Skeletal muscle cell (primary cell): ENCODE results near the gene EEF1A2.

Experiments used
- DNase-seq: peaks from one replicate; pipeline ENCODE4 v3.0.0-alpha.2; 2010; ENCODE audit warnings: low read depth
- H3K4me3 ChIP-seq: 2 replicates; pipeline ENCODE4 v1.5.1; 2011; ENCODE audit warnings: low read depth, mild to moderate bottlenecking, control low read depth, low read length, moderate library complexity

Gene EEF1A2

DNA sequence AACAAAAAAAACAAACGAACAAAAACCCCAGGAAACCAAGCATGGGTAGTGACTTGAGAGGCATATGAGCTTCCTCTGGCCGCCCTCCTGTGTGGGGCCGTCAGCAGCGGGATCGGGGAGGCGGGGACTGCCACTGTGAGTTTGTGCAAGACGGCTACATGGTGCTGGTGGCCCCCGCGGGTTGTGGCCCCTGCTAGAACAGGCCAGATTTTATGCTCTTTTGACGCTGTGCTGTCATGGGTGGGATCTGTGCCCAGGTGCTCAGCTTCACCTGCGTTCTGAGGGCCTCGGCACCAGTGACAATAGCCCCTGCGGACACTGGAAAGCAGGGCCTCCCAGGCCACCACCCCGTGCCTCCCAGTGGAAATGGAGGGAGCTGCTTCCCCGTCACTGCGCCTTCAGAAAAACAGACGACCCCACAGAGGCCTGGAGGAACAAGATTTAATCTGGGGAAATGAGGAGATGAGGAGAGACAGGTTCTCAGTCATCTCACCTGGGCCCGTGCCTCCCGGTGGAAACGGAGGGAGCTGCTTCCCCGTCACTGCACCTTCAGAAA lies 21.7 kb downstream of the EEF1A2 start:
- H3K4me3 ChIP-seq = no peak overlapping the region
- no peak for DNase-seq

DNA sequence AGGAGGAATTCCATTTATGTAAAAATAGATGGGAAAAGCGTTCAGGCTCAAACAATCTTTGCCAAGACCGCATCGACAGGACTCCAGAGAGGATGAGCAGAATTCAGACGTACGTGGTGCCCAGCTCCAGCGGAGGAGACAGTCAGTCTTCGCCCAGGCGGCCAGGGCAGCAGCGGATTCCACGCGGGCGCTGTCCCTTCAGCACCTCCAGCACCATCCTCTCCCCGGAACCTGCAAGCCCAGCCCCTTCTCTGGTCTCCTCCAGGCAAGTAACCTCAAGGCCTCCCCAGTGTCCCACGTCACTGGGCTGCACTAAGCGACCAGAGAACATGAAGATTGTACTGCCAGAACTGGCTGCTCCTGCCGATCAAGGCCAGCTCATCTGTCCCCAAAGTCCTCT lies 23.7 kb downstream of the EEF1A2 start:
- DNase-seq = no peak

DNA sequence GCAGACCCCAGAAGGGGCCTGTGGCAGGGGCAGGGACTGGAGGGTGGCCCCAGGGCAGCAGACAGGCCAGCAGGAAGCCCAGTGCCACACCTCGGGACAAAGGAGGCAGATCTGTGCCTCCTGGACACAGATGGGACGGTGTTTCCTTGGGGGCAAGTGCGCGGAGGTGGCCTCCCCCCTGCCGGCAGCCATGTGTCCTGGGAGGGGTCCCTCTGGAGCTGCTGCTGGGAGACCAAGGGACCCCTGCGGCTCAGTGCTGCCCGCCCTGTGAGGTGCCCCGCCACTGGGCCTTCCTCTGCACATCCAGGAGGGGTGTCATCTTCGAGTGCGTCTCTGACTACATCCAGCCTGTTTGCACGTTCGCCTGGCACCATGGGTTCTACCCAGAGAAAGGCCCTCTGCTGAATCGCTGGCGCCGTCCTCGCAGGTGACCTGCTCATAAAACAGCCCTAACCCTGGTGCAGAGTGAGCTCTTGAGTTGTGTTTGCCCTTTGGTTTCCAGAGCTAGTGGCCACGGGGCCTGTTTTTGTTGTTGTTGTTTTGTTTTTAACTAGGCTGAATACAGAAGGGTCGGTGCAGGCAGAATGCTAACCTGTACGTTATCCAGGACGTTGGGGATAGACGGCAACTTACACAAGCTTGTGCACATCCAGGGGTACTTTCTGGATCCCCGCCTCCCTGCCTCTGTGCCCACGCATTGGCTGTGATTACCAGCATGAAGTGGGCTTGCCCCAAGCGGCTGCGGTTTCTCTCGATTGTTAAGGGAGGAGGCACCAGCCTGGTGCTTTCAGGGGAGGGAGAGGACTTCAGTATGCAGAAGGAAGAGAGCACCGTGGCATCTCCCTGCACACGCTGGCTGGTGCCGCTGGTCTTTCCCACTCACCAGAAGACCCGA lies 25.1 kb downstream of the EEF1A2 start:
- DNase-seq = no peak

More for the DNA sequence above, 23.7 kb downstream of the EEF1A2 start:
- no peak overlapping the region for H3K4me3 ChIP-seq

DNA sequence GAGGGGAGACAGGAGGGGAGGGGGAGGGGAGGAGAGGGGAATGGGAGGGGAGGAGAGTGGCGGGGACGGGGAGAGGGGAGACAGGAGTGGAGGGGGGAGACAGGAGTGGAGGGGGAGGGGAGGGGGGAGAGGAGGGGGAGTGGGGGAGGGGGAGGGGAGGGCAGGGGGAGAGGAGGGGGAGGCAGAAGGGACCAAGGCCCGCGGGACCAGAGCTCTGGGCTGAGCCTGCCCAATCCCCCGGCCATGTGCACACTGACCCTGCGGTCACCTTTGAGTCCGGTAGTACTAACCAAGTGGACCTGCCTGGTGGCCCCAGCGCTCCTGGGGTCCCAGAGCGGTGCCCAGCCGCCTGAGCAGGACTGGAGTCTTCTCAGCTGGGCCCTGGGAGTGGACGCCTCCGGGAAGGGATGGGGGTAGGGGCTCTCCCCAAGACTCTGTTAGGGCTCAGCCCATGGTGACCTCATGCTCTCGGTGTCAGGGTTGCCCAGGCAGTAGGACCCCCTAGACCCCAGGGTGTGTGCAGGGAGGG lies 26.0 kb downstream of the EEF1A2 start:
- no peak for DNase-seq
- H3K4me3 ChIP-seq = no peak overlapping the region

More for the DNA sequence above, 25.1 kb downstream of the EEF1A2 start:
- no peak overlapping the region for H3K4me3 ChIP-seq

DNA sequence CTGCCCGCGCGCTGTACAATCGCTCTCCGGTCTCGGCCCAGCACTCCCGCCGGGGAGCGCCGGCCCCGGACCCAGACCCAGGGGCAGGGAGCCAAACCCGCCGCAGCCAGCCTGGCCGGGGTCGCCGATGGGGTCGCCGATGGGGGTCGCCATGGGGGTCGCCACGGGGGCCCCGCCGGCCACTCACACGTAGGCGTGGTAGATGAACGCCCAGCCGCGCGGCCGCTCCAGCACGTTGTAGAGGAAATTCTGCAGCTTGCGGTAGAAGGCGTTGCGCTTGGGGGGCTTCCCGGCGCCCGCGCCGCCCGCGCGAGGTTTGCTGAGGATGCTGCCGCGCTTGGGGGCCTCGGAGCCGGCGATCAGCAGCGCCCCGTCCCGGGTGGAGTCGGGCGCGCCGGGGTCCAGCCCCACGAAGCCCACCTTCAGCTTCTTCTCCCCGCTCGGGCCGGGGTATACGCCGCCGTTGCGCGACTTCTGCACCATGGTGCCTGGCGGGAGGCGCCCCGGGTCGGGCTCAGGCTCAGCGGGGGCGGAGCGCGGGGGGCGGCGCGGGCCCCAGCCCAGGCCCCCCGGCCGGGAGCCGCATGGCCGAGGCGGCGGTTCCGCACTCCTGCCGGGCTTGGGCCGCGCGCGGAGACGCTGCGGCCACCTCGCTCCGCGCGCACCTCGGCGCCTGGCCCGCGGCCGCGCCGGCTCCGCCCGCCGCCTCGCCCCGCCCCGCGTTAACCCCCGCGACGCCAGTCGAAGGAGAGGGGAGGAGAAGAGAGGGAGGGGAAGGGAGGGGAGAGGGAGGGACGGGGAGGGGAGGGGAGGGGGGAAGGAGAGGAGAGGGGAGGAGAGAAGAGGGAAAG lies 26.7 kb downstream of the EEF1A2 start, which contains the start of gene KCNQ2:
TSS of gene KCNQ2 (minus strand) at position 675 of the 851 bp plus-strand sequence. CDS start at position 483, 192 bp downstream.
- H3K4me3 ChIP-seq = no peak within 1 kb of the TSS
- DNase-seq = no peak

DNA sequence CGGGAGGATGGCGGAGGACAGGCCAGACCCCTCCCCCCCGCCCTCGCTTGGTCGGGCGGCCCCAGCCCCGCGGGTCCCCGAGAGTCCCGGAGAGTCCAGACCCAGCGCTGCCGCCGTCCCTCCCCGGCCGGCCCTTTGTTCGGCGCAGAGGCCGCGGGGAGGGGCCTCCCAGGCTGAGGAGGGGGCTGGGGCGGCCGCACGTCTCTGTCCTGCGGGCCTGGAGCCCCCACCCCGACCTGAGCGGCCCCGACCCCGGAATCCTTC lies 27.2 kb downstream of the EEF1A2 start:
- H3K4me3 ChIP-seq = no peak overlapping the region
- no peak for DNase-seq

DNA sequence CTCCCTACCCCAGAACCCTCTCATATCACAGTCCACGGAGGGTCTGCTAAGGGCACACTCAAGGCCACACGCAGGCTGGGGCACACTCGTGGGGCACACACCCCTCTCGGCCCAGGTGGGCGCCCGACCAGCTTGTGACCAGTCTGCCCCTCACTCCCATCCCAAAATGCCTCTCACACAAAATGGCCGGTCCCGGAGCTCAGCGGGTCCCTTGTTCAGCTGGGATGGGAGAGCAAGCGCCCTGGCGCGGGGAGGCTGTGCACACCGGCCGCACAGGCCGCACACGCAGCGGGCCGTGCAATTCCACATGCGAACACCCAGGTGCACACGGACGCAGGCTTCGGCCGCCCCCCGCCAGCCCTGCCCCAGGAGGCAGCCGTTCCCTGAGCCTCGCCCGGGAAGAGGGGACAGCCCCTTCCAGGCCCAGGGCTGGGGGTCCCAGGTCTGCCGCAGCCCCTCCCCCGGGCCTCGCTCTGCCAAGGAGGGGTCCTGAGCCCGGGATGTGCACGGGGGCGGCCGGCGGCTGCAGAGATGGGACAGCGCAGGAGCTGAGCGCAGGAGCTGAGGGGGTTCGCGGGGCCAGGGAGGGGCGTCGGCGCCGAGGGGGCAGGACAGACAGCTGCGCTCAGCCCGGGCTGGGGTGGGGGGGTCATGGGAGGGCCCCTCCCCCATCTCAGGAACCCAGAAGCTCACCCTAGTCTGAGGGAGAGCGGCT lies 27.7 kb downstream of the EEF1A2 start:
- H3K4me3 ChIP-seq = no peak overlapping the region
- no peak for DNase-seq

DNA sequence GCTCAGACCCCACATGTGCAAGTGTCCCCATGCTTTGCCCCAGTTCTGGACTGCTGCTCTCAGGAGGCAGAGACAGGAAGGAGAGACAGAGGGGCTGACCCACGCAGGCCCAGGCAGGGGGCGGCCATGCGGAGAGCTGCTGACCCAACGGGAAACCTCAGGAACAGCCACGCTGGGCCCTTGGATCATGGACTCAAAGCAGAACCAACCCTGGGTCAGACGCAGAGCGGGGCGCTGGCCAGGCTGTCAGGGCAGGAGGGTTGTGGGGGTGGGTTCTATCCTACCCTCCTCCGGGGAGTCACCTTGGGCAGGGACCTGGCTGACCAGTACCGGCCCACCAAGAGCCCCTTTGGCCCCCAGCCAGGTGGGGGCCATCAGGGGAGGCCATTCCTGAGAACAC lies 28.5 kb downstream of the EEF1A2 start:
- no peak for DNase-seq
- H3K4me3 ChIP-seq = no peak overlapping the region

DNA sequence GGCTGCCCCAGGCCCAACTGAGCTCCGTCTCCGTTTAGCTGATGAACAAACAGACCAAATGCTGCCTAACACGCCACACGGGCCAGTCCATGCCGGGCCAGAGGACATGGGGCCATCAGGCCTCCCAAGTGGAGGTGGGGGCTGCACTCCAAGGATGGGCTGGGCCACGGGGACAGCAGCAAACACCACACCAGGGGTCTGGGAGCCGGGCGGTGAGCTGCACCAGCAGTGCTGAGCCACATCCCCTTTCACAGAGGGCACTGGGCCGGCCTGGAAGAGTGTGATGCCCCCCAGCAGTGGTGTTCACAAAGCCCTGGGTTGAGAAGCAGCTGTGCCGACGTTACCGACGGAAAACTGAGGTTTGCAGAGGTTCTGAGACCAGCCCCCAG lies 29.2 kb downstream of the EEF1A2 start:
- no peak overlapping the region for H3K4me3 ChIP-seq
- DNase-seq = no peak

DNA sequence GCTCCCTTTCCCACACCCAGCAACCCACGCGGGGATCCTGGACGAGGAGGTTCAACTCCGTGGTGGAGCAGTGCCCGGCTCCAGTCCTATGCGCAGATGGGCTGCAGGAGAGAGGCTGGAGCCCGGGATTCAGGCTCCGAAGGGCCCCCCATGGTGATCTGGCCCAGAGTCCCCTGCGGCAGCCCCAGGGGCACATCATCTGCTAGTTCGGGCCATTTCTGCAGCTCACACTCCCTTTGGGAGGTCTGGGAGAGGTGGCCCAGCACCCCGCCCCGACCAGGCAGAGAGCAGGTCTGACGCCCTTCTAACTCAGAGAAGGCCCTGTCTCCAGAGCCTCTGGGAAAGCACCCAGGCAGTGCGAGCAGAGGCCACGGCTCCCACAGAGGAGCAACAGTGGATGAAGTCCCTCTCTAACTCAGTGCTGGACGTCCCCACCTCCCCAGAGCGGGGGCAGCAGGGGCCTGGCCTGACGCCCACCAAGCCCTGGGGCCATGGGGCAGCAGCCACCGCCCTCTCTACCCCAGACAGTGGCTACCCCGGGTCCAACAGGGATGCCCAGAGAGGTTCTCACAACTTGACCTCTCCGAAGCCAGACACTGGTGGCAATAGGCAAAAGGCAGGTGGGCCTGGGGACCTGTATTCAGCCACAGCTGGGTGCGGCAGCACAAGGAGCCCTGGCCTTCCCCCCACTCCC lies 29.7 kb downstream of the EEF1A2 start:
- DNase-seq = no peak

DNA sequence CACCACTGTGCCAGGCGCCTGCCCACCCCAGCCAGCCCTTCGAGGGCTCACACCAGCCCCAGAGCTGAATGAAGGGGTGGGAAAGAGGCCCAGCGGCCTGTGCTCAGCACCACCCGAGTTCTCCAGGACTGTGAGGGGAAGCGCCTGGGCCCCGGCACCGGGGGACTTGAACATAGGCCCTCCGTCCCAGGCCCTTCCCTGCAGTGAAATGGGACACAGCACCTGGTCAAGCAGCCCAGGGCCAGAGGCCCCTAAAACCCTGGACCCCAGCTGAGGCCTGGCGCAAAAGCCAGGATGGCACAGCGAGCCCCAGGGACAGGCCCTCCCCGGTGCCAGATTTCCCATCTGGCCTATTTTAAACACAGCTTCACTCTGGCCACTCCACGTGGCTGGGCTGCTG lies 30.5 kb downstream of the EEF1A2 start:
- DNase-seq = no peak

More for the DNA sequence above, 29.7 kb downstream of the EEF1A2 start:
- no peak overlapping the region for H3K4me3 ChIP-seq

DNA sequence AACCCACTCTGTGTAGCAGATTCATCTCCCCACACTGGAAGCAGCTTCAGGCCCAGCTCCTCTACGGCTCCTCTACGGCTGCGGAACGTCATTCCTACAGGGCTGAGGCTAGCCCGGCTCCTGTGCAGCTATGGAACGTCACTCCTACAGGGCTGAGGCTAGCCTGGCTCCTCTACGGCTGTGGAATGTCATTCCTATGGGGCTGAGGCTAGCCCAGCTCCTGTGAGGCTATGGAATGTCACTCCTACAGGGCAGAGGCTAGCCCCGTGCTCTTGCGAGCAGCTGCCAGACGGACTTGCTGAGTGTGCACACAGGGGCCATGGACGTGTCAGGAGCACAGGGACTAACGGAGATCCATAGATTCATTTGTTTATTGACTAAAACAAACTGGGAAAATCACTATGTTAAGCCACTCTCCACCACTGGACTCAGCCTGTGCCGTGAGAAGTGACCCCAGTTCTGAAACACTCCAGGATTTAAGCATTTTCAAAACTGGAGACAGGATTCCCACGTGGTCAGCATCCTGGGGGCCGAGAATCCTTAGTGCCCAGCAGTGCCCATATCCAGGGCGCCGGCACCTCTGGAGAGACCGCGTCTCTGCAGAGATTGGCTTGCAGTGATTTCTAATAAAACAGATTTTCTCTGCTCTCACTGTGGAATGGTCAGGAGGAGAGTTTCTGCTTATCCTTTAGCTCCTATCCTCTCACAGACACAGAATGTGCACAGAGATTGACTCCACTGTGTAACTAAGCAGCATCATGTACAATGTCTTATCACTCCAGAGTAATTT lies 31.4 kb downstream of the EEF1A2 start:
- no peak overlapping the region for H3K4me3 ChIP-seq
- DNase-seq = no peak

More for the DNA sequence above, 30.5 kb downstream of the EEF1A2 start:
- H3K4me3 ChIP-seq = no peak overlapping the region

DNA sequence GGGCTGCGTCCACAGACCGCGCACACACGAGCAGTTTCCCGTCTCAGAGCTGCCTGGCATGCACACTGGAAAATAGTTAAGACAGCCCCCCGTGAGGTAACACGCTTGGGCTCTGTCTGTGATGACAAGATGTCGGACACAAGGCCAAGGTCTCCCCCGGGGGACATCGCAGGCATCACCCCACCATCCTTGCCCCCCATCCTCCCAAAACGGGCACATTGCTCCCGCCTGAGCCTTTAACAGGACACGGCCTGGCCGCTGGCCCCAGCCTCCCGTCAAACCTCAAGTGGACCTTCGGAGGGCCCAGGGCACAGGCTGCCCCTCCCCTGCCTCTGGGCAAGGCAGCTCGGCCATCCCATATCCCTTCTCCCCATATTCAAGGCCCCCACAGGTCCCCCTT lies 32.0 kb downstream of the EEF1A2 start:
- DNase-seq = no peak
- H3K4me3 ChIP-seq = no peak overlapping the region

DNA sequence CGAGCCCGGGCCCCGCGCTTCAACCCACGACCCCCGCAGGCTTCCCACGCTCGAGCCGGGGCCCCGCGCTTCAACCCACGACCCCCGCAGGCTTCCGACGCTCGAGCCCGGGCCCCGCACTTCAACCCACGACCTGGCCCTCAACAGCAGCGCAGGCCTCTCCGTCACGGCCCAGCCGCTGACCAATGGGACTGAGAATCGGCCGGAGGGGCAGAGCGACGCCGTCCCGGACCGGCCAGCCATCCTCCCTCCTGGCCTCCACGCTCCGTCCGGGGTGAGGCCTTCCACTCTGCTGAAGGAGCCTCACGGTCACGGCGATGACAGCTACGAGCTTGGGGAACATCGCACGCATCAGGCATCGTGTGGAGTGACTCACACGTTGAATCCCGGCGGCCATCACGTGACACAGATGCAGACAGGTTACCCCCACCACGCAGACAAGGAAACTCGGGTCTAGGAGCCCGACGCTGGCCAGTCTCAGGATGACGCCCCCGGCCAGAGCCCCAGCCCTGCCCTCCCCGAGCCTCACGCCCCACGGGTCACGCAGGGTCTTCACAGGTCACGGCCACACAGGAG lies 32.5 kb downstream of the EEF1A2 start:
- DNase-seq = no peak
- no peak overlapping the region for H3K4me3 ChIP-seq

DNA sequence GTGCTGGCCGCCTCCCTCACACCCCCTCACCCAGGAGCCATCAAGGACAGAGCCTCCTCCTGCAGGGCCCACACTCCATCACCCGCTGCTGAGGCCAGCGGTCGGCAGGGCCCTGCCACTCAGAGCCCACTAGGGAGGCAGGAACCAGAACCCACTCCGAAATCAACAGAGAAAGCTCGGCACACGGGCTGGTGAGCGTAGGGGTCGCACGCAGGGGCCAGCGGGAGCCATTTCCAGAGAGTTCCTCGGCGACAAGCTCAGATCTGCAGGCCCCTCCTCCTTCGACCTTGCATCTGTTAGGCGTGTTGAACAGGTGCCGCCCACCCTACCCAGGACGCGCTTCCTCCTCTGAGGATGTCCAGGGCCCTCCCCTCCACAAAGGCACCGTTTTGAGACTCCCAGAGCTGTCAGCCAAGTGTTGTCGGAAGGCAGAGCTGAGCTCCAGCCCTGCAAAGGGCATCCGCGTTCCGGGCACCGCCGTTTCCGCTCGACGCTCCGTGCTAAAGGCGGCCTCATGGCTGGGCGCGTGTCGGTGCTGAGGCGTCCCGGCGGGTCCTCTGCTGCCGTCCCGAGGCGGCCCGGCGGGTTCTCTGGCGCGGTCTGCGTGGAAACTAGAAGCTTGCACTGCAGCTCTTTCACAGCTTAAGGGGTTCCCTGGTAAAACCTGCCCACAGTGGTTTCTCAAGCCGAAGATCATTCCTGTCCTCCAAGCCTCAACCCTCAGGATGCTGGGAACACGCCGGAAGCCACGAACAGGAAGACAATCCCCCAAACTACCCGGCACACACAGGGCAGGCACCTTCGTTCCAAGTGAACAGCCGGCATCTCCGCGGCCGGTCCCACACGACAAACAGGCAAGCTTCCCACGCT lies 33.3 kb downstream of the EEF1A2 start:
- no peak for DNase-seq
- H3K4me3 ChIP-seq = no peak overlapping the region

DNA sequence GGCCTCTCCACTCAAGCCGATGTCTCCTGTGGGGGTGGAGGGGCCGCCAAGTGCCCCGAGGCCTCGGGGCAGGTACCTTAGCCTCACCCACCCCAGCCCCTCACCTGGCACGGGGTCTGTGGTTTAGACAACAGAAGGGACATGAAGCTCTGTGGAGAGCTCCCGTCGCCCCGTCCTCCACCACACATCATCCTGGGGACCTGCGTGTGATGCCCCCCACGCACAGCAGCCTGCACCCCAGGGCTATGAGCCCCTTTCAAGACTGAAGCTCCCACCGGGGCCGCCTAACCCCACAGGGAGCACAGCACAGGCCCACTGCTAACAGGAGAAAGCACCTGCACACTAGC lies 34.6 kb downstream of the EEF1A2 start:
- no peak for DNase-seq
- no peak overlapping the region for H3K4me3 ChIP-seq
